Choroid plexus epithelial cell (primary cell): ENCODE measurements around the gene CHN2.
"Not testable (repeated sequence)": the region's sequence is repeated elsewhere in the genome, so short reads cannot be mapped to it uniquely, and the experiment has no call there.

Experiments
- DNase-seq: peaks from one replicate; pipeline ENCODE4 v3.0.0-alpha.2; 2010; ENCODE audit warnings: low read depth
- H3K4me3 ChIP-seq: 2 replicates; pipeline ENCODE4 v1.5.1; 2011; ENCODE audit warnings: low read depth, mild to moderate bottlenecking, control low read depth, low read length, moderate library complexity
- TF ChIP-seq, protein P1 (sequence below): conservative IDR thresholded peaks from 2 replicates; pipeline ENCODE4 v1.5.1; 2011; ENCODE audit warnings: low read depth, mild to moderate bottlenecking, control low read depth, inconsistent platforms, low read length, moderate library complexity

CHN2 gene

DNA sequence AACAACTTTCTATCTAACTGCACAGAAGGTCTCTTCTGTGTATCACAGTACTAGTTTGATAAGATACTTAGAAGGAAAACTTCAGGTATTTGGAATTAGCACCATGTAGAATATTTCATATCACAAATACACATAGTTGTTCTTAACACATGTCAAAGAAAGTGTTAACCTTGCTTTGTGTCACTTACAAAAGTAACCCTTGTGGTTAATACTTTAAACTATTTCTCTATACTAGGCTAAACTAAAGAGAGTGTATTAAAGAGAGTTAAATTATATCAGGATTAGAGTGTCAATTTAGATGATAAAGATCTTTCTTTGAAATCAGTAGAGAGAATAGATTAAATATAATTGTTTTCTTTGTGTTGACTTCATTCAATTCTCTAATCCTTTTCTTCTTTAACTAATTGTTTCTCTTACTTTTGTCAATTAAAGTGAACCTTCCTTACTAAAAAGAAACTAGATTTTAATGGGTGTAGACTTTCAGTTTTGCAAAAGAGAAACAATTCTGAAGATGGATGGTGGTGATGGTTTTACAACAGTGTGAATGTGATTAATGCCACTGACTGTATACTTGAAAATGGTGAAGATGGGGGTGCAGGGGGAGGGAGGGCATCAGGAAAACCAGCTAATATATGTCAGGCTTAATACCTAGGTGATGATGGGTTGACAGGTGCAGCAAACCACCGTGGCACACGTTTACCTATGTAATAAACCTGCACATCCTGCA lies 67.8 kb downstream of the CHN2 start:
- TF ChIP-seq, protein P1, sequence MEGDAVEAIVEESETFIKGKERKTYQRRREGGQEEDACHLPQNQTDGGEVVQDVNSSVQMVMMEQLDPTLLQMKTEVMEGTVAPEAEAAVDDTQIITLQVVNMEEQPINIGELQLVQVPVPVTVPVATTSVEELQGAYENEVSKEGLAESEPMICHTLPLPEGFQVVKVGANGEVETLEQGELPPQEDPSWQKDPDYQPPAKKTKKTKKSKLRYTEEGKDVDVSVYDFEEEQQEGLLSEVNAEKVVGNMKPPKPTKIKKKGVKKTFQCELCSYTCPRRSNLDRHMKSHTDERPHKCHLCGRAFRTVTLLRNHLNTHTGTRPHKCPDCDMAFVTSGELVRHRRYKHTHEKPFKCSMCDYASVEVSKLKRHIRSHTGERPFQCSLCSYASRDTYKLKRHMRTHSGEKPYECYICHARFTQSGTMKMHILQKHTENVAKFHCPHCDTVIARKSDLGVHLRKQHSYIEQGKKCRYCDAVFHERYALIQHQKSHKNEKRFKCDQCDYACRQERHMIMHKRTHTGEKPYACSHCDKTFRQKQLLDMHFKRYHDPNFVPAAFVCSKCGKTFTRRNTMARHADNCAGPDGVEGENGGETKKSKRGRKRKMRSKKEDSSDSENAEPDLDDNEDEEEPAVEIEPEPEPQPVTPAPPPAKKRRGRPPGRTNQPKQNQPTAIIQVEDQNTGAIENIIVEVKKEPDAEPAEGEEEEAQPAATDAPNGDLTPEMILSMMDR: no peak
- DNase-seq: no peak
- no peak overlapping the region for H3K4me3 ChIP-seq

DNA sequence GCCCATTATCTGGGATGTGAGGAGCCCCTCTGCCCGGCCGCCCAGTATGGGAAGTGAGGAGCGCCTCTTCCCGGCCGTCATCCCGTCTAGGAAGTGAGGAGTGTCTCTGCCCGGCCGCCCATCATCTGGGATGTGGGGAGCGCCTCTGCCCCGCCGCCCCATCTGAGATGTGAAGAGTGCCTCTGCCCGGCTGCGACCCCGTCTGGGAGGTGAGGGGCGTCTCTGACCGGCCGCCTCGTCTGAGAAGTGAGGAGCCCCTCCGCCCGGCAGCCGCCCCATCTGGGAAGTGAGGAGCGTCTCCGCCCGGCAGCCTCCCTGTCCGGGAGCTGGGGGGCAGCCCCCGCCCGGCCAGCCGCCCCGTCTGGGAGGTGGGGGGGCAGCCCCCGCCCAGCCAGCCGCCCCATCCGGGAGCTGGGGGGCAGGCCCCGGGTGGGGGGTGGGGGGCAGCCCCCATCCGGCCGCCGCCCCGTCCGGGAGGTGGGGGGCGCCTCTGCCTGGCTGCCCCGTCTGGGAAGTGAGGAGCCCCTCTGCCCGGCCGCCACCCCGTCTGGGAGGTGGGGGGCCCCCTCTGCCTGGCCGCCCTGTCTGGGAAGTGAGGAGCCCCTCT lies 69.1 kb downstream of the CHN2 start:
- DNase-seq: not testable (repeated sequence)

GRCh38 chr7:29265208-29265923 lies 70.8 kb downstream of the CHN2 start:
- TF ChIP-seq, protein P1: no peak
- H3K4me3 ChIP-seq: no peak overlapping the region
- DNase-seq: peak; percentile 59

More for the DNA sequence above, 69.1 kb downstream of the CHN2 start:
- H3K4me3 ChIP-seq: not testable (repeated sequence)

- DNase-seq: no peak
- TF ChIP-seq, protein P1: no peak
- H3K4me3 ChIP-seq: no peak overlapping the region
Measured at GRCh38 chr7:29269935-29270334, 75.4 kb downstream of the CHN2 start.

- TF ChIP-seq, protein P1: no peak
- no peak overlapping the region for H3K4me3 ChIP-seq
- DNase-seq: no peak
Measured at GRCh38 chr7:29270594-29271318, 76.2 kb downstream of the CHN2 start.

DNA sequence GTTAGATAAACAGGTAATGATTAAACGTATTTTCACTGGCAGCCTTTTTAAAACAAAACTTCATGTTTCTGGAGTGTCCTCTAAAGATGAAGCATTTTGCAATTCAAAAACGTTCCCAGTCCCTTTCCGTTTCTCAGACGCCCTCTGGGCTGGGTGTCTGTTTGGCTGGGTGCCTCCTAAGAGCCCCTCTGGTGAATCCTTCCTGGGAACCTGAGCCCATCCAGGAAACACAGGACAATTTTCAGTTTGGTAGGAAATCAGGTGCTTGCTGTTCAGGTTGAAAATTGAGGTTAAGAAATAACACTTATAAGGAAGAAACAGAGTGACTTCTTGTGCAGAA lies 76.7 kb downstream of the CHN2 start:
- DNase-seq: no peak
- TF ChIP-seq, protein P1: no peak

GRCh38 chr7:29272057-29272456 lies 77.5 kb downstream of the CHN2 start:
- H3K4me3 ChIP-seq: no peak overlapping the region
- TF ChIP-seq, protein P1: no peak
- DNase-seq: no peak

More for the DNA sequence above, 76.7 kb downstream of the CHN2 start:
- H3K4me3 ChIP-seq: no peak overlapping the region
